ENCODE results near the gene RNF103. TPM values are rescaled to one million over a fixed set of nuclear protein-coding genes. Genes with fewer than 3 reads are reported as not detected.
A peak's percentile ranks its signal among the peaks of the same experiment; 100 is the strongest.

The RNF103 gene
- total and polyA plus RNA-seq, 2 of the 13 experiments (the other 11 are each of a cell fraction or from before 2014, with no cell fraction given) = 19.8 to 21.1 TPM

DNA sequence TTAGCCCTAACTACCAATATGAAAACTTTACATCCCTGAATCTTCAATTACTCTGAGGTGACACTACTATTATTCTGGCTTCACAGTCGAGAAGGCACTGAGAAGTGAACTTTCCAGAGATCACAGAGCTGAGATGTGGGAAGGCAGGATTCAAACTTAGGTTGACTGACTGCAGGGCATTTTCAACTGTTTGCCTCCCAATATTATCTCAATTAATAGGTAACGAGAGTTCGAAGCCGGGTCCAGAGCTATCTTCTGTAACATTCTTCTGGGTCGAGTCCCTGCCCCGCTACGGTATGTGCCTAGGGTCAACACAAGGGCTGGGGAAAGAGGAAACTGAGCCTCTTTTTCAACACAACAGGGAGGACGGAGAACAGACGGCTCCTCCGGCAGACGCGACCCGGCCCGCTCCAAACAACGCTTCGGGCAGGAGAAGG is 61.2 kb downstream of the RNF103 start (continued):
- peak; percentile 28; the same call in 1 of the 2 replicates for TF ChIP-seq ZNF552 (CRISPR knock-in tag; IDR thresholded peaks at IDR 0.05; ENCODE audit: borderline replicate concordance)
- TF ChIP-seq, protein P1, sequence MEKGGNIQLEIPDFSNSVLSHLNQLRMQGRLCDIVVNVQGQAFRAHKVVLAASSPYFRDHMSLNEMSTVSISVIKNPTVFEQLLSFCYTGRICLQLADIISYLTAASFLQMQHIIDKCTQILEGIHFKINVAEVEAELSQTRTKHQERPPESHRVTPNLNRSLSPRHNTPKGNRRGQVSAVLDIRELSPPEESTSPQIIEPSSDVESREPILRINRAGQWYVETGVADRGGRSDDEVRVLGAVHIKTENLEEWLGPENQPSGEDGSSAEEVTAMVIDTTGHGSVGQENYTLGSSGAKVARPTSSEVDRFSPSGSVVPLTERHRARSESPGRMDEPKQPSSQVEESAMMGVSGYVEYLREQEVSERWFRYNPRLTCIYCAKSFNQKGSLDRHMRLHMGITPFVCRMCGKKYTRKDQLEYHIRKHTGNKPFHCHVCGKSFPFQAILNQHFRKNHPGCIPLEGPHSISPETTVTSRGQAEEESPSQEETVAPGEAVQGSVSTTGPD (CRISPR knock-in tag; IDR thresholded peaks at IDR 0.05) = no peak
- TF ChIP-seq CBX1 (IDR thresholded peaks at IDR 0.05; ENCODE audit: low read depth) = no peak
- peak; percentile 73; the same call in 1 of the 2 replicates for TF ChIP-seq ZNF446 (CRISPR knock-in tag; IDR thresholded peaks at IDR 0.05)
- TF ChIP-seq NR2F1 (CRISPR knock-in tag; IDR thresholded peaks at IDR 0.05) = no peak
- TF ChIP-seq PAX8 (CRISPR knock-in tag; IDR thresholded peaks at IDR 0.05; ENCODE audit: borderline replicate concordance) = no peak
- TF ChIP-seq CCAR2 (optimal IDR thresholded peaks at IDR 0.05; ENCODE audit: low read depth, low read length) = no peak
- TF ChIP-seq PCBP2 (optimal IDR thresholded peaks at IDR 0.05; ENCODE audit: low read depth, low read length, poor library complexity, severe bottlenecking) = no peak
- no peak for TF ChIP-seq HDAC1 (CRISPR knock-in tag; IDR thresholded peaks at IDR 0.05)
- TF ChIP-seq, protein P2, sequence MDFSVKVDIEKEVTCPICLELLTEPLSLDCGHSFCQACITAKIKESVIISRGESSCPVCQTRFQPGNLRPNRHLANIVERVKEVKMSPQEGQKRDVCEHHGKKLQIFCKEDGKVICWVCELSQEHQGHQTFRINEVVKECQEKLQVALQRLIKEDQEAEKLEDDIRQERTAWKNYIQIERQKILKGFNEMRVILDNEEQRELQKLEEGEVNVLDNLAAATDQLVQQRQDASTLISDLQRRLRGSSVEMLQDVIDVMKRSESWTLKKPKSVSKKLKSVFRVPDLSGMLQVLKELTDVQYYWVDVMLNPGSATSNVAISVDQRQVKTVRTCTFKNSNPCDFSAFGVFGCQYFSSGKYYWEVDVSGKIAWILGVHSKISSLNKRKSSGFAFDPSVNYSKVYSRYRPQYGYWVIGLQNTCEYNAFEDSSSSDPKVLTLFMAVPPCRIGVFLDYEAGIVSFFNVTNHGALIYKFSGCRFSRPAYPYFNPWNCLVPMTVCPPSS (IDR thresholded peaks at IDR 0.05) = no peak
- no peak for TF ChIP-seq GATA4 (IDR thresholded peaks at IDR 0.05; ENCODE audit: borderline replicate concordance, low read depth)
- 0 out of 2 replicates have a peak, but pooled peaks have one; percentile 26 for TF ChIP-seq ZFAT (CRISPR knock-in tag; conservative IDR thresholded peaks at IDR 0.05)
- TF ChIP-seq, protein P3, sequence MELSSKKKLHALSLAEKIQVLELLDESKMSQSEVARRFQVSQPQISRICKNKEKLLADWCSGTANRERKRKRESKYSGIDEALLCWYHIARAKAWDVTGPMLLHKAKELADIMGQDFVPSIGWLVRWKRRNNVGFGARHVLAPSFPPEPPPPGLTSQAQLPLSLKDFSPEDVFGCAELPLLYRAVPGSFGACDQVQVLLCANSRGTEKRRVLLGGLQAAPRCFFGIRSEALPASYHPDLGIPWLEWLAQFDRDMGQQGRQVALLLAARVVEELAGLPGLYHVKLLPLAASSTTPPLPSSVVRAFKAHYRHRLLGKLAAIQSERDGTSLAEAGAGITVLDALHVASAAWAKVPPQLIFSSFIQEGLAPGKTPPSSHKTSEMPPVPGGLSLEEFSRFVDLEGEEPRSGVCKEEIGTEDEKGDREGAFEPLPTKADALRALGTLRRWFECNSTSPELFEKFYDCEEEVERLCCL (CRISPR knock-in tag; IDR thresholded peaks at IDR 0.05; ENCODE audit: borderline replicate concordance) = no peak
- no peak; the same call in 1 of the 2 replicates for TF ChIP-seq BCL6 (CRISPR knock-in tag; IDR thresholded peaks at IDR 0.05)
- TF ChIP-seq, protein P4, sequence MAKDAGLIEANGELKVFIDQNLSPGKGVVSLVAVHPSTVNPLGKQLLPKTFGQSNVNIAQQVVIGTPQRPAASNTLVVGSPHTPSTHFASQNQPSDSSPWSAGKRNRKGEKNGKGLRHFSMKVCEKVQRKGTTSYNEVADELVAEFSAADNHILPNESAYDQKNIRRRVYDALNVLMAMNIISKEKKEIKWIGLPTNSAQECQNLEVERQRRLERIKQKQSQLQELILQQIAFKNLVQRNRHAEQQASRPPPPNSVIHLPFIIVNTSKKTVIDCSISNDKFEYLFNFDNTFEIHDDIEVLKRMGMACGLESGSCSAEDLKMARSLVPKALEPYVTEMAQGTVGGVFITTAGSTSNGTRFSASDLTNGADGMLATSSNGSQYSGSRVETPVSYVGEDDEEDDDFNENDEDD (CRISPR knock-in tag; IDR thresholded peaks at IDR 0.05; ENCODE audit: borderline replicate concordance) = no peak
- no peak for TF ChIP-seq ZFP37 (CRISPR knock-in tag; IDR thresholded peaks at IDR 0.05; ENCODE audit: borderline replicate concordance)
- peak; percentile 90 for TF ChIP-seq ZNF263 (CRISPR knock-in tag; IDR thresholded peaks at IDR 0.05)
- no peak for TF ChIP-seq MBD4 (IDR thresholded peaks at IDR 0.05; ENCODE audit: borderline replicate concordance, low read length)
- no peak for TF ChIP-seq MED1 (CRISPR knock-in tag; IDR thresholded peaks at IDR 0.05)
- TF ChIP-seq ZNF746 (CRISPR knock-in tag; IDR thresholded peaks at IDR 0.05) = no peak
- TF ChIP-seq REPIN1 (CRISPR knock-in tag; IDR thresholded peaks at IDR 0.05; ENCODE audit: borderline replicate concordance, low read depth) = 0 out of 2 replicates have a peak, but pooled peaks have one; percentile 24
- TF ChIP-seq EHMT2 (IDR thresholded peaks at IDR 0.05; ENCODE audit: borderline replicate concordance, low read depth, low read length) = no peak; the same call in 1 of the 2 replicates
- TF ChIP-seq, protein P5, sequence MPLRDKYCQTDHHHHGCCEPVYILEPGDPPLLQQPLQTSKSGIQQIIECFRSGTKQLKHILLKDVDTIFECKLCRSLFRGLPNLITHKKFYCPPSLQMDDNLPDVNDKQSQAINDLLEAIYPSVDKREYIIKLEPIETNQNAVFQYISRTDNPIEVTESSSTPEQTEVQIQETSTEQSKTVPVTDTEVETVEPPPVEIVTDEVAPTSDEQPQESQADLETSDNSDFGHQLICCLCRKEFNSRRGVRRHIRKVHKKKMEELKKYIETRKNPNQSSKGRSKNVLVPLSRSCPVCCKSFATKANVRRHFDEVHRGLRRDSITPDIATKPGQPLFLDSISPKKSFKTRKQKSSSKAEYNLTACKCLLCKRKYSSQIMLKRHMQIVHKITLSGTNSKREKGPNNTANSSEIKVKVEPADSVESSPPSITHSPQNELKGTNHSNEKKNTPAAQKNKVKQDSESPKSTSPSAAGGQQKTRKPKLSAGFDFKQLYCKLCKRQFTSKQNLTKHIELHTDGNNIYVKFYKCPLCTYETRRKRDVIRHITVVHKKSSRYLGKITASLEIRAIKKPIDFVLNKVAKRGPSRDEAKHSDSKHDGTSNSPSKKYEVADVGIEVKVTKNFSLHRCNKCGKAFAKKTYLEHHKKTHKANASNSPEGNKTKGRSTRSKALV (CRISPR knock-in tag; IDR thresholded peaks at IDR 0.05) = no peak
- TF ChIP-seq ZNF101 (CRISPR knock-in tag; IDR thresholded peaks at IDR 0.05; ENCODE audit: borderline replicate concordance, low read depth) = 0 out of 2 replicates have a peak, but pooled peaks have one; percentile 81

Data from HepG2 (cell line).